ENCODE data around the gene TSPAN3.

Gene TSPAN3

GRCh38 chr15:77085297-77085696 lies 14.4 kb upstream of the TSPAN3 start:
- DNase-seq: no peak
- intact Hi-C loops (cut with DNase I): no loop called here

- no peak for DNase-seq
- intact Hi-C loops (cut with DNase I): no loop called here
Measured at GRCh38 chr15:77084436-77084835, 13.5 kb upstream of the TSPAN3 start.

DNA sequence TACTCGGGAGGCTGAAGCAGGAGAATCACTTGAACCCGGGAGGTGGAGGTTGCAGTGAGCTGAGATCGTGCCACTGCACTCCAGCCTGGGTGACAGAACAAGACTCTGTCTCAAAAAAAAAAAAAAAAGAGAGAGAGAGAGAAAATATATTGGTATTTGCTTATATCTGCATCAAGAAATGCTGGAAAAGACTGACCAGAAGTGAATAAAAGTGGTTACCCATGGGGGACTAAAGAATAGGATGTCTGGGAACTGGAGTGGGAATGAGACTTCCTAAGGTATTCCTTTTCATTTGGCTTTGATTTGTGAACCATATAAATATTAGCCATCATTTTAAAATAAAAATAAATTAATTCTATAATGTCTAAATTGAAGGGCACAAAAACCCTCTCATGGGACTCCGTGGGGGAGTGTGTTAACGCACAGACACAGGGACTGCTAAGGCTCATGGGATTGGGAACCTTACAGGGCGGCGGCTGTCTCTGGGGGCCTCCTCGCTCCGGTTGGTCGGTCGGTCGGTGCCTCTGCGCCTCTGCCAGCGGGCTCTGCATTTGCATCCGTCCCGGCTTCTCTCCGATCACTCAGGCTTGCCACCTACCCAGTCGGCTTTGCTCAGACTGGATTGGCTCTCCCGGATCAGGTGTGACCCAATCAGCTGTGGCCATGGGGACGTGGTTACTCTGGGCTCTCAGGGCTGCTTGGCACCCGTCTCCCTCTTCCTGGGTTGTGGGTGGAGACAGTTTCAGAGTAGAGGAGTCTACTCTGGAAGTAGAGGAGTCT lies 12.7 kb upstream of the TSPAN3 start:
- intact Hi-C loops (cut with DNase I): no loop called here

GRCh38 chr15:77081971-77082370 lies 11.1 kb upstream of the TSPAN3 start:
- intact Hi-C loops (cut with DNase I): no loop called here

More for the DNA sequence above, 12.7 kb upstream of the TSPAN3 start:
- DNase-seq: peak; percentile 61 to 98 (median 90)

GRCh38 chr15:77076323-77076915 lies 5.5 kb upstream of the TSPAN3 start:
- intact Hi-C loops (cut with DNase I): no loop called here
- DNase-seq: no peak

More at GRCh38 chr15:77081971-77082370, 11.1 kb upstream of the TSPAN3 start:
- no peak for DNase-seq

DNA sequence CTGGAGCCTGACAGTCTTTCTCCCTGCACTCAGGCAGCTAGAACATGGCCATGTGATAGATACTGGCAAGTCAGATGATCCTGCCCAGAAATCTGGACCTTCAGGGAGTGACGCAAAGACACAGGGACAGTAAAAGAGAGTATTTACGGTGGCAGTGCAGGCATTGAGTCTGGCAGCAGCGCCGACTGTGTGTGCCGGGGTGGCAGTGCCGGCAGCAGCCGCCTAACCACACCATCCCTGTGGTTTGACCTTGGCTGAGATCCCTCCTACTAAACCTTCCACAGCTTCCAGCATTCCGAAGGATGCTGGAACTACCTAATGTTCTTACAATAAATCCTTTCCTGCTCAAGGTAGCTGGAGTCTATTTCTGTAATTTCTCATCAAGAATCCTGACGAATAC lies 4.6 kb upstream of the TSPAN3 start:
- peak in 6 of 10 donors; percentile 24 to 91 (median 33) for DNase-seq
- intact Hi-C loops (cut with DNase I): no loop called here

DNA sequence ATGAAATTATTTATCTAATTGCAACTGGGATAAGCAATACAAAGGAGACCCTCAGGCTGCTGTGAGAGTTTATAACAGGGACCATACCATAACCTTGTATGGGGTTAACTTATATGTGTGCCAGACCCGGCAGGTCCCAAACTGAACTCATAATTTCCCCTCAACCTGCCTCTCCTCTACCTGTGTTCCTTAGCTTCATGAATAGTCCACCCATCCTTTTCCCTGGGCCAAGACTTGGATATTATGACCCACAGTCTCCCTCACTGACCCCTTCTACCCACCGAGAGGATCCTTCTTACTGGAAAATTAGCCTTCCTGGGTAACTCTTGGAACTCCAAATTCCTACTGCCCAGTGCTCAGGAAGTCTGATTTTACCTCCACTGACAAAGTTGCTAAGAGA lies 3.4 kb upstream of the TSPAN3 start:
- no peak for DNase-seq
- intact Hi-C loops (cut with DNase I): no loop called here

DNA sequence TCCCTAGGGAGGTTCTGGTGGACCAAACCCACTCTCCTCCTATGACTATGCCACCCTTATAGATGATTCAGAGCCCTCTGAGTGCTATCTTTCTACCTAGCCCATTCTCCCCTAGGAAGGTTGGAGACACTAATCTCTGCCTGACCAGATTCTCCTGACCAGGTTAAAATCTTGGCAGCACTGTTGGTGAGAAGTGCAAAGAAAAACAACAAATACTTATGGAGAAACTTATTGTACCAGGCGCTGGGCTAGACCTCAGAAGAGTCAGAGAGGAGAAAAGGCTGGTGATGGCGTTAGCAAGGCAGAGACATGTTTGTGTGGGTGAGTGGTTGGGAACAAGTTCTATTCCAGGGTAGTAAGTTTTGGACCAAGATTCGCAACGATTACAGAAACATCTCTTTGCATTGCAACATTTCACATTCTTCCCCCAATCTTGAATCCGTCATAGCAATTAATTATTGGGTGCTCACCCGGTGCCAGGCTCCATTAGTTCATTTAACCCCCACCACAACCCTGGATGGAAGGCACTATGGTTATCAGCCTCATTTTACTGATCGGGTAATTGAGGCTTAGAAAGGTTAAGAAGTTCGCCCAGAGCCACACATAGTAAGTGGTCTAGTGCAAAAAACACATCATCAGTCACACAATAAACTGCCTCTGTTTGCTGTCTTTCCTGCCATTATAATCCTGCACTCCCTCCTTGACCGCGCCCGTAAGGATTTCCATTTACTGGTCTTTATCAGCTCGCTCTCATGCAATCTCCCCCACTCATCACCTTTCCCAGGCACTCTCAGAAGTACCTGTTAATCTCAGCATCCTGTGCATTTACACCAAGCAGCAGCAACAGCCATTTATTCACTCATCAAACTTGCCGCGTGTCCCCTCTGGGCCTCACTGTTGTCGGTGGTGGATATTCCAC lies 655 bp upstream of the TSPAN3 start:
- intact Hi-C loops (cut with DNase I): no loop called here

DNA sequence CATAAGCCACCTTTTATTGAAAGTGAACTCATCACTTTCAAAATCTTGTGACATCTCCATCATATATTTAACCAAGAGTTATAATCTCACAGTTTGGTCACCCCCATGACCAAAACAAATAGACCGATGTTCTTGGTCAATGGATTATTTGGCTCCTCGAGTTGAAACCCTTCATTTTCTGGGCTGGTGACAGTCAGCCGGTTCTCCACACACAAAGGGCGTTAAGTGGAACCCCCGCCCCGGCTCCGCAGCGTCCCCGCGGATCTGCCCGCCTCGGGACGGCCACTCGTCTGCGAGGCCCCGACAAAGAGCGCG lies 772 bp downstream of the TSPAN3 start:
- intact Hi-C loops (cut with DNase I): no loop called here
- no peak for DNase-seq

More for the DNA sequence above, 655 bp upstream of the TSPAN3 start:
- peak in 1 of 10 donors; percentile 22 for DNase-seq

DNA sequence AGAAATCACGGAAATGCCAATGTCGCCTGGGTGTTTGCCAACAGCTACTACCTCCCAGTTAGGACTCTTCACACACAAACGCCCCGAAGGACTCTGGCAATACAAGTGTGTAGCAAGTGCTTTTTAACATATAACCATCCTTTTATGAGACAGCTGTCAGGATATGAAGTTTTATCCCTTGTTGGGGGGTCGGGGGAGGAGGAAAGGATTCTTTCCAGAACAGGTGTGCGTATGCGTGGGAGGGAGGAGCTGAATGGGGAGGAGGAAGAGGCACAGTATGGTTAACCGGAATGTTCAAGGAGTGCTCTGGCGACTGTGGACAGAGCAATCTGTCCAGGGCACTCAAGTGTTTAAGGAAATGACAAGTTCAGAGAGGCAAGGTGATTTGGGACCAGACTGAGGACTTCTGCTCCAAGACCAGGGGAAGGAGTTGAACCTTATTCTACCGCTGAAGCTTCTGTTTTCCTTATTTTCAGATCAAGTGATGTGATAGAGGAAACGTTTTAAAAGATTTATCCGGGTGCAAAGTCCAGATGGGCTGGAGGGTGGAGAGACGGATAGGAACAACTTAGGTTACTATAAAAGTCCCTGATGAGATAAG lies 1.3 kb downstream of the TSPAN3 start:
- DNase-seq: no peak
- intact Hi-C loops (cut with DNase I): no loop called here

- intact Hi-C loops (cut with DNase I): no loop called here
- no peak for DNase-seq
Measured at GRCh38 chr15:77068633-77069032, 2.3 kb downstream of the TSPAN3 start.

DNA sequence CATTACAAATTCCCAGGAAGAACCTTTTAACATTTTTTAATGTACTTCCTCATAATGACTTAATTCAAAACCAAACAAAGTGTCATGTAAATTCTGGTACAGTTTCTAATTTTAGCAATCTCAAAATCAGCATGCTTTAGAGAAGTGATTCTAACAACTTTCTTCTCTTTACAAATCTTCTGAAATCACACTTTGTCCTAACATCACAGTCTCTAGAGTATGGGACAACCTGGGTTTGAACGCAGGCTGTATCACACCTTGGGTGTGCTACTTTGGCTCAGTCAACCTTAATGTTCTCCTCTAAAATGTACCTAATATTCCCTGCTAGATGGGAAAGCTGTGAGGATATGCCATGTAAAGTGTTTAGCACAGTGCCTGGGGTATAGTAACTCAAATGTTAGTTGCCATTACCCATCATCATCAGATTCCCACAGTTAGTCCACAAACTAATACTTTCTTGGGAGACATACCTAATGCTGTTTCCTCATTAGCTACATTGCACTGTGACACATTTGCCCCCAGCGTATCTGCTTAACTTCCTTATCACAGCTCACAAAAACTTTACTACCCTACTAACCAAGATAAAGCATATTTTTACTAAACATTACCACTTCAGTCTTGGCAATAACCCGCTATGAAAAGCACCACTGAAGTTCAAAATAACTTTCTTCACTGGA lies 3.1 kb downstream of the TSPAN3 start:
- intact Hi-C loops (cut with DNase I): no loop called here

DNA sequence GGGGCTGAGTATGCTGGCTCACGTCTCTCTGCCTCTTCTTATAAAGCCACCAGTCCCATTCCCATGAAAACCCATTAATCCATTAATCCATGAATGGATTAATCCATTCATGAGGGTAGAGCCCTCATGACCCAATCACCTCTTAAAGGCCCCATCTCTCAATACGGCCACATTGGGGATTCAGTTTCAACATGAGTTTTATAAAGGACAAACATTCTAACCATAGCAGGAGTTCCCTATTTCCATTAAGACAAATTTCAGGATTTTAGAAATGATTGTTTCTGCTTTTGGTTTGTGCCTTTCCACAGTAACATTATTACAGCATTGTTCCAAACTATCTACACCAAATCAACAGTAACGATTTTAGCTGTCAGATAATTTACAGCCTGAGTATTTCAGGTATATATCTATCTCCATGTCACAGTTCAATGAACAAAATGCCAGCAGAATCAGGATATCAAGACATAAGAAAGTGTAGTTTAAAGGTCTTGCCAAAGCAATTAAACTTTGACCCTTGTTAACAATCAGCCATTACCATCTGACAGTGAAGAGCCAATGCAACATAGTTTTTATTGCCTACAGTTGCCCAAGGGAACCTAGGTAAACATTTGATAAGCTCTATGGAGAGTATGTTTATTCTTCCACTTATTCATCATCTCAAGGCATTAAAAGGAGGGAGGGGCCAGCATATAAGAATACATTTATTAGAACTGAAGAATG lies 3.8 kb downstream of the TSPAN3 start:
- intact Hi-C loops (cut with DNase I): no loop called here
- DNase-seq: no peak

More for the DNA sequence above, 3.1 kb downstream of the TSPAN3 start:
- DNase-seq: no peak

- no peak for DNase-seq
- intact Hi-C loops (cut with DNase I): no loop called here
Measured at GRCh38 chr15:77064539-77065308, 6.2 kb downstream of the TSPAN3 start.

DNA sequence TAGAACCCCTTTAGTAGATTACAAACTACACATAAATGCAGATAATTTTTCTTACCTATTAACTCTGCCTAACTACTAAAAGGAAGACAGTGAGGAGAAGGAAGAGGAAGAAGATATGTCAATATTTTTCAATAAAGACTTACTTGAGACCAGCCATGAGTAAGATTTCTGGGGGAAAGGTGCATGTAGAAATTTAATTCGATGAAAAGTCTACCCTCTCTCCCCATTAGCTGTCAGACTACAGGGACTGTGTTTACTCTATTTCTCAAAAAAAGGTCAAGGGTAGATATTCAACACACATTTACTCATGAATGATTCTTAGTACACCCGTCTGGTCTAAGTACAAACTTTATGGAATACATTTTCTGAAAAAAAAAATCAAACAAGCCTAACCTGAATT lies 6.8 kb downstream of the TSPAN3 start:
- no peak for DNase-seq
- intact Hi-C loops (cut with DNase I): no loop called here

DNA sequence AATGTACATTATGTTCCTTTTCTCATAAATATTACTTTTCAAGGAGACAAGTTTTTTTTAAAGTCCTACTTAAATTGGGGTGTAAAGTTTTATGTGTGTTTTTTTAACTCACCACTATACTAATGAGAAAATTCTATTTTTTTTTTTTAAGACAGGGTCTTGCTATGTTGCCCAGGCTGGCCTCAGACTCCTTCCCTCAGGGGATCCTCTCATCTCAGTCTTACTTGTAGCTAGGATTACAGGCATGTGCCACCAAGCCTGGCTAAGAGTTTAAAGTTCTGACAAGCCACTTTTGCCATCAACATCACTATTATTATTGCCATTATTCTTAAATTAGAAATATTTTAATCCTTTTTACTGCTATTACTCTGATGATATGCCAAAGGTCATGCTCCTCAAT lies 7.7 kb downstream of the TSPAN3 start:
- intact Hi-C loops (cut with DNase I): no loop called here

GRCh38 chr15:77060546-77060945 lies 10.4 kb downstream of the TSPAN3 start:
- intact Hi-C loops (cut with DNase I): no loop called here

More for the DNA sequence above, 7.7 kb downstream of the TSPAN3 start:
- DNase-seq: no peak

DNA sequence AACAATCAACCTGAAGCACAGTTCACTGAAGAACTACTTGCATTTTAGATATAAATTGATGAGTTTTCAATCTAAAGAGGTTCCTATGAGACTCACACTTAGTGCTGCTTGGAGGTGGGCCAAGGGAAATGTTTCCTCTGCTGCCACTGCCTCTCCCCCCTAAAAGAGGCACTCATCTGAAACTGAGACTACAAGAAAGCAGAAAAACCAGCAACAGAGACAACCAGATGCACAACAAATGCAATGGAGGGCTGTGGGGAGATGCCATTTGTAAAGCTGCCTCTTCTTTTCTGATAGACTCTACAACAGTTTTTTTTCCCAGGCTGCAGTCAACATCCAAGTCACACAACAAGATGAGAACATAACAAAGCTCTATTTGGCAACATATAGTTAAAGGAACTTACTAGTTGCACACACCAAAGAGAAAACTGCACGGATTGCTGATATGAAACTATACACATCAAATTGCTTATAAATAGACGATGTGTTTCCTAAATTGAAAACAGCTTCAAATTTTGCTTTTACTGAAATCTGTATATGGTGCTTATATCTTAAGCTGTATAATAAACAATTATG lies 11.0 kb downstream of the TSPAN3 start:
- DNase-seq: no peak
- intact Hi-C loops (cut with DNase I): no loop called here

More at GRCh38 chr15:77060546-77060945, 10.4 kb downstream of the TSPAN3 start:
- DNase-seq: peak in 3 of 10 donors; percentile 34 to 60 (median 59)
